ENCODE measurements around the gene RCC2. TPM values are rescaled to one million over a fixed set of nuclear protein-coding genes. Genes with fewer than 3 reads are reported as not detected.

The RCC2 gene
- total RNA-seq, 2 experiments from 2014 or later, result 156 to 159 TPM

GRCh38 chr1:17451731-17452130, 12.3 kb upstream of the RCC2 start:
- POLR2A ChIA-PET, result no interaction called here
- CTCF ChIA-PET, result interaction anchor here (0.9 to 1.4 kb wide), 2 partner anchors 9 to 12 kb away, joined by 3 to 5 read pairs; no protein-coding TSS in a partner anchor

GRCh38 chr1:17447501-17447992, 8.1 kb upstream of the RCC2 start:
- CTCF ChIA-PET, result no interaction called here
- POLR2A ChIA-PET, result no interaction called here

GRCh38 chr1:17442841-17443240, 3.4 kb upstream of the RCC2 start:
- CTCF ChIA-PET, result interaction anchor here (0.7 to 1.9 kb wide), 2 partner anchors 9 to 466 kb away, joined by 3 to 5 read pairs; no protein-coding TSS in a partner anchor
- POLR2A ChIA-PET, result no interaction called here

- POLR2A ChIA-PET, result no interaction called here
- CTCF ChIA-PET, result interaction anchor here (1.9 kb wide), 1 partner anchor 10 kb away, joined by 5 read pairs; no protein-coding TSS in a partner anchor
Measured at GRCh38 chr1:17441993-17442357, 2.5 kb upstream of the RCC2 start.

- CTCF ChIA-PET, result interaction anchor here (0.8 to 1.9 kb wide), 2 partner anchors 11 to 23 kb away, joined by 4 to 5 read pairs; no protein-coding TSS in a partner anchor
- POLR2A ChIA-PET, result no interaction called here
Measured at GRCh38 chr1:17441265-17441992, 2.0 kb upstream of the RCC2 start.

- CTCF ChIA-PET, result interaction anchor here (0.8 kb wide), 1 partner anchor 22 kb away, joined by 4 read pairs; no protein-coding TSS in a partner anchor
- POLR2A ChIA-PET, result no interaction called here
Measured at GRCh38 chr1:17440827-17441168, 1.3 kb upstream of the RCC2 start.

GRCh38 chr1:17440074-17440826, 773 bp upstream of the RCC2 start:
- ChIA-PET CTCF (interaction anchor here (0.6 to 0.8 kb wide), 2 partner anchors 12 to 21 kb away, joined by 3 to 4 read pairs; no protein-coding TSS in a partner anchor), POLR2A (interaction anchor here (0.6 to 1.0 kb wide), 2 partner anchors 10 to 1811 kb away, joined by 3 to 4 read pairs; partner anchors contain the start of genes EMC1 and MRTO4)

GRCh38 chr1:17438318-17439249, 893 bp downstream of the RCC2 start:
- POLR2A ChIA-PET, result interaction anchor here (0.6 to 1.0 kb wide), 4 partner anchors 30 to 1813 kb away, joined by 3 to 6 read pairs (median 4); partner anchors contain the start of genes EMC1 and MRTO4
- CTCF ChIA-PET, result interaction anchor here (0.5 kb wide), 1 partner anchor 54 kb away, joined by 3 read pairs; no protein-coding TSS in a partner anchor

- CTCF ChIA-PET, result no interaction called here
- POLR2A ChIA-PET, result no interaction called here
Measured at GRCh38 chr1:17437580-17438317, 1.7 kb downstream of the RCC2 start.

- CTCF ChIA-PET, result interaction anchor here (0.5 kb wide), 1 partner anchor 26 kb away, joined by 3 read pairs; no protein-coding TSS in a partner anchor
- POLR2A ChIA-PET, result no interaction called here
Measured at GRCh38 chr1:17437260-17437579, 2.3 kb downstream of the RCC2 start.

GRCh38 chr1:17436380-17437174, 2.9 kb downstream of the RCC2 start:
- CTCF ChIA-PET, result interaction anchor here (0.5 kb wide), 1 partner anchor 25 kb away, joined by 3 read pairs; no protein-coding TSS in a partner anchor
- POLR2A ChIA-PET, result no interaction called here

GRCh38 chr1:17434601-17435000, 4.9 kb downstream of the RCC2 start:
- POLR2A ChIA-PET, result no interaction called here
- CTCF ChIA-PET, result no interaction called here

GRCh38 chr1:17434016-17434415, 5.5 kb downstream of the RCC2 start:
- CTCF ChIA-PET, result interaction anchor here (0.8 kb wide), 1 partner anchor 15 kb away, joined by 4 read pairs; no protein-coding TSS in a partner anchor

GRCh38 chr1:17433261-17433660, 6.2 kb downstream of the RCC2 start:
- ChIA-PET CTCF (interaction anchor here (0.8 kb wide), 1 partner anchor 14 kb away, joined by 4 read pairs; no protein-coding TSS in a partner anchor), POLR2A (no interaction called here)

More at GRCh38 chr1:17434016-17434415, 5.5 kb downstream of the RCC2 start:
- POLR2A ChIA-PET, result no interaction called here

GRCh38 chr1:17432412-17432811, 7.1 kb downstream of the RCC2 start:
- ChIA-PET CTCF (no interaction called here), POLR2A (no interaction called here)

- ChIA-PET POLR2A (no interaction called here), CTCF (no interaction called here)
Measured at GRCh38 chr1:17429183-17429582, 10.3 kb downstream of the RCC2 start.

- ChIA-PET POLR2A (no interaction called here), CTCF (no interaction called here)
Measured at GRCh38 chr1:17427696-17428660, 11.5 kb downstream of the RCC2 start.
